Neuron (in vitro differentiated cells): ENCODE results near the gene PREB.

ENCODE experiments used
- H2AFZ ChIP-seq: one replicate; pipeline ENCODE4 v1.6.1; 2013; ENCODE audit warnings: low read depth, mild to moderate bottlenecking, inconsistent platforms, low read length, moderate library complexity
- H3K27me3 ChIP-seq: one replicate; pipeline ENCODE4 v1.6.1; 2013; ENCODE audit warnings: low read length; ENCODE audit not compliant: insufficient read depth
- H3K36me3 ChIP-seq: one replicate; pipeline ENCODE4 v1.6.1; 2013; ENCODE audit warnings: low read length; ENCODE audit not compliant: insufficient read depth
- H3K4me1 ChIP-seq: one replicate; pipeline ENCODE4 v1.6.1; 2013; ENCODE audit warnings: low read length; ENCODE audit not compliant: insufficient read depth
- H3K4me3 ChIP-seq: 2 replicates; pipeline ENCODE4 v1.5.1; 2013; ENCODE audit warnings: mild to moderate bottlenecking, low read length, moderate library complexity
- H3K9me3 ChIP-seq: one replicate; pipeline ENCODE4 v1.6.1; 2013; ENCODE audit warnings: low read length

The PREB gene

GRCh38 chr2:27164960-27165763, 30.7 kb upstream of the PREB start:
- H3K4me3 ChIP-seq, result no peak overlapping the region
- H3K36me3 ChIP-seq, result no peaks in the 10 kb centered on the region
- peaks cover 1% of the 10 kb centered on the region for H3K9me3 ChIP-seq
- H3K4me1 ChIP-seq, result no peaks in the 10 kb centered on the region
- H2AFZ ChIP-seq, result no peak overlapping the region
- H3K27me3 ChIP-seq, result peaks cover 14% of the 10 kb centered on the region

GRCh38 chr2:27162151-27163121, 28.0 kb upstream of the PREB start:
- Histone ChIP-seq H3K27me3 (peaks cover 19% of the 10 kb centered on the region), H3K4me3 (no peak overlapping the region)

GRCh38 chr2:27160191-27160590, 25.8 kb upstream of the PREB start:
- Histone ChIP-seq H3K36me3 (no peaks in the 10 kb centered on the region), H3K4me1 (no peaks in the 10 kb centered on the region), H3K27me3 (peaks cover 14% of the 10 kb centered on the region), H2AFZ (no peak overlapping the region), H3K4me3 (no peak overlapping the region), H3K9me3 (peaks cover 1% of the 10 kb centered on the region)

More at GRCh38 chr2:27162151-27163121, 28.0 kb upstream of the PREB start:
- Histone ChIP-seq H3K9me3 (peaks cover 1% of the 10 kb centered on the region), H2AFZ (no peak overlapping the region), H3K36me3 (no peaks in the 10 kb centered on the region), H3K4me1 (no peaks in the 10 kb centered on the region)

DNA sequence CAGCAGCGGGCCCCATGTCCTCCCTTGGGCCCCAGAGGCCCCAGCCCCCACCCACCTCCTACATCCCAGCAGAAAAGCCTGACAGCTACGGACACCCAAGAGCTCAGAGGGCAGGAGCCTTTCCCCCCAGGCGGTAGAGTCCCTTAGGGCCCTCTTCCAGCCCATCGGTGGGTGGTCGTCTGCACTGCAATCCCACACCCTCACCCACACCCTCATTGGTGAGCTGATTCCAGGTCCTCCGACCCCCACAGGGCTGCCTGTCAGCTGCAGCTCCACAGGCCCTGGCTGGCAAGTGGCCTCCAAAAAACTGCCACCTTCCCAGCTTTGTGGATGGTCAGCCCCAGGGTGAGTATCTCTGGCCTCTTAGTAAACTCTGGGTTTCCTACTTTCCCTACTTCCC, 24.8 kb upstream of the PREB start:
- Histone ChIP-seq H3K4me1 (no peaks in the 10 kb centered on the region), H3K4me3 (no peak overlapping the region), H3K27me3 (peaks cover 11% of the 10 kb centered on the region), H2AFZ (no peak overlapping the region), H3K9me3 (peaks cover 1% of the 10 kb centered on the region), H3K36me3 (no peaks in the 10 kb centered on the region)

GRCh38 chr2:27158468-27158867, 24.0 kb upstream of the PREB start:
- H3K27me3 ChIP-seq, result peaks cover 11% of the 10 kb centered on the region
- H3K4me3 ChIP-seq, result no peak overlapping the region
- no peaks in the 10 kb centered on the region for H3K4me1 ChIP-seq
- no peaks in the 10 kb centered on the region for H3K36me3 ChIP-seq
- no peak overlapping the region for H2AFZ ChIP-seq
- peaks cover 1% of the 10 kb centered on the region for H3K9me3 ChIP-seq

GRCh38 chr2:27155069-27155520, 20.7 kb upstream of the PREB start:
- H2AFZ ChIP-seq, result no peak overlapping the region
- H3K27me3 ChIP-seq, result peaks cover 23% of the 10 kb centered on the region
- H3K36me3 ChIP-seq, result no peaks in the 10 kb centered on the region
- H3K4me1 ChIP-seq, result no peaks in the 10 kb centered on the region
- H3K9me3 ChIP-seq, result no peaks in the 10 kb centered on the region
- no peak overlapping the region for H3K4me3 ChIP-seq

GRCh38 chr2:27154488-27154887, 20.1 kb upstream of the PREB start:
- Histone ChIP-seq H3K27me3 (peaks cover 25% of the 10 kb centered on the region), H3K9me3 (no peaks in the 10 kb centered on the region), H3K4me3 (no peak overlapping the region), H3K36me3 (no peaks in the 10 kb centered on the region), H3K4me1 (no peaks in the 10 kb centered on the region), H2AFZ (no peak overlapping the region)

- H3K36me3 ChIP-seq, result no peaks in the 10 kb centered on the region
- H3K27me3 ChIP-seq, result peaks cover 27% of the 10 kb centered on the region
- H3K9me3 ChIP-seq, result no peaks in the 10 kb centered on the region
- no peaks in the 10 kb centered on the region for H3K4me1 ChIP-seq
- no peak overlapping the region for H3K4me3 ChIP-seq
- no peak overlapping the region for H2AFZ ChIP-seq
Observed at GRCh38 chr2:27152796-27153464, 18.5 kb upstream of the PREB start.

- Histone ChIP-seq H3K4me3 (no peak overlapping the region), H3K4me1 (no peaks in the 10 kb centered on the region), H3K27me3 (peaks cover 27% of the 10 kb centered on the region), H3K9me3 (no peaks in the 10 kb centered on the region), H2AFZ (no peak overlapping the region), H3K36me3 (no peaks in the 10 kb centered on the region)
Observed at GRCh38 chr2:27152102-27152795, 17.8 kb upstream of the PREB start.

DNA sequence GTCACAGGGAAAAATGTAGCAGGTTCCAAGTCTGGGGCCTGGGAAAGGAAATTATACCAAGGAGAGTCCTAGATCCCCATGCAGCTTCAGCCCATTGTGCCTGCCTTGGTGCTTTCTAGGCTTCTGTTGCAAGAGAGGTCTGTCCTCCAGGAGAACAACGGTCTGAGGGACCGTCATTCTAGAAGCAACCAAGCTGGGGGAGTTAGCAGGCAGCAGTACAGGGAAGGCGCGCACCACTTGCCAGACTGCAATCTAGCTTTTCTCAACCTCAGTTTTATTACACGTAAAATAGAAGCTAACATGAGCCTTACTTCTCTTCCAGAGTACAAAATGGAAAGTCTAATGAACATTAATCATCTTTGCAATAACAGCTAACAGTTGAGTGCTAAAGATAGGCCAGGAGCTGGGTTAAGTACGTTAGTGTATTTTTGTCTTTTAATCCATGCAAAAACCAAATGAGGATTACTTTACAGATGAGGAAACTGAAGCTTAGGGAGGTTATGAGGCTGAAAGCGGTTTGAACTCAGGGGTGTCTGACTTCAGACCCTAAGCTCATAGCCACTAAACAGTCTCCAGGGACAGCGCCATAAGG, 16.3 kb upstream of the PREB start:
- H3K4me1 ChIP-seq, result no peaks in the 10 kb centered on the region
- peaks cover 27% of the 10 kb centered on the region for H3K27me3 ChIP-seq
- H3K9me3 ChIP-seq, result no peaks in the 10 kb centered on the region
- H3K36me3 ChIP-seq, result no peaks in the 10 kb centered on the region
- no peak overlapping the region for H3K4me3 ChIP-seq
- H2AFZ ChIP-seq, result no peak overlapping the region

DNA sequence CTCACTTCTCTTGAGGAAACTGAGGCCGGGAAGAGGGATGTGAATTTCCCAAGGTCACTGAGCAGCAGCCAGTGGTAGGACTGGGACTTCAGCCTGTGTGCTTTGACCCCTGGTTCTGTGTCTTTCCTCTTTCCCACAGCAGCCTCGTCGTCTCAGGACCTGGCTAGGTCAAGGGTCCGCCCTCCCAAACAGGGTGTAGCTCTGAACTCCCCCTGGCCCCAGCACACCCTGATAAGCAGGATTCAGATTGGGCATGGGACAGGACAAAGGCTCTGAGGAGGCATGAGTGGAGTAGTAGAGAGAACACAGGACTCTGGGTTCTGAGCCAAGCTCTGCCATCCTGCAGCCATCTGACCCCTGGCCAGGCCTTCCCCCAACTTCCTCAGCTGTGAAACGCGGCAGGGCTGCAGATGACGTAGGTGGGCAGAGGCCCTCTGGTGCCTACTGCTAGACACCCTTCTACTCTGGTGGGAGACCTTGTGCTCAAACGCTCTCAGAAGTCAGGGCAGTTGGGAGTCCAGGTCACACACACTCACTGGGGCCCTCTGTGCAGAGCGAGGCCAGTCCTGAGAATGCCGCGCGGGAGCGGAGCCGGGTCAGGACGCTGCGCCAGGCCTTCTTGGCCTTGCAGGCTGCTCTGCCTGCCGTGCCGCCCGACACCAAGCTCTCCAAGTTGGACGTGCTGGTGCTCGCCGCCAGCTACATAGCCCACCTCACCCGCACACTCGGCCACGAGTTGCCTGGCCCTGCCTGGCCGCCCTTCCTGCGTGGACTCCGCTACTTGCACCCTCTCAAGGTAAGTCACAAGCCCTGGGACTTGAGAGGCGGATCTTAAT, 15.4 kb upstream of the PREB start:
- H2AFZ ChIP-seq, result no peak overlapping the region
- H3K27me3 ChIP-seq, result peaks cover 27% of the 10 kb centered on the region
- no peaks in the 10 kb centered on the region for H3K9me3 ChIP-seq
- no peaks in the 10 kb centered on the region for H3K4me1 ChIP-seq
- H3K36me3 ChIP-seq, result no peaks in the 10 kb centered on the region
- no peak overlapping the region for H3K4me3 ChIP-seq
